ENCODE results near the gene TGM6.

TGM6 gene

GRCh38 chr20:2480381-2480780 is 99.7 kb downstream of the TGM6 start:
- no peak for TF ChIP-seq CTCF (IDR thresholded peaks at IDR 0.05)

Measured in LNCAP (cell line).